ENCODE results near the gene GPT2. TPM values are rescaled to one million over a fixed set of nuclear protein-coding genes. Genes with fewer than 3 reads are reported as not detected.

Gene GPT2
- total RNA-seq, 1 donor from 2014 or later: 21.6 TPM

GRCh38 chr16:46949241-46949892 lies 65.2 kb downstream of the GPT2 start:
- H3K79me2 ChIP-seq (ENCODE audit: low read depth): no peaks in the 10 kb centered on the region
- no peak overlapping the region for H3K27ac Mint-ChIP-seq
- no peak overlapping the region for H3K27ac ChIP-seq
- H3K27me3 ChIP-seq: no peaks in the 10 kb centered on the region
- H3K4me1 Mint-ChIP-seq: no peaks in the 10 kb centered on the region
- no peak overlapping the region for H3K4me3 Mint-ChIP-seq
- no peak for DNase-seq (ENCODE audit: low spot score)
- TF ChIP-seq CTCF (IDR thresholded peaks at IDR 0.05) (no peak), EZH2 (IDR thresholded peaks at IDR 0.05) (no peak), EZH2phosphoT487 (IDR thresholded peaks at IDR 0.05) (no peak)
- no peaks in the 10 kb centered on the region for H3K9me3 Mint-ChIP-seq
- no peak overlapping the region for H3K9ac ChIP-seq
- H3K9me3 ChIP-seq (ENCODE audit: low read depth): no peaks in the 10 kb centered on the region
- peaks cover 2% of the 10 kb centered on the region for H3K36me3 Mint-ChIP-seq
- no peaks in the 10 kb centered on the region for H3K4me1 ChIP-seq
- H4K20me1 ChIP-seq (ENCODE audit: low read depth): no peaks in the 10 kb centered on the region
- no peaks in the 10 kb centered on the region for H3K36me3 ChIP-seq
- H2AFZ ChIP-seq (replicated peaks): no peak overlapping the region
- peaks cover 6% of the 10 kb centered on the region for H3K27me3 Mint-ChIP-seq (ENCODE audit: insufficient read depth, low read depth)
- H3K4me2 ChIP-seq: no peak overlapping the region
- no peaks in the 10 kb centered on the region for H3F3A ChIP-seq (ENCODE audit: low read depth)
- no peak overlapping the region for H3K4me3 ChIP-seq

- Histone ChIP-seq H3K4me2 (no peak overlapping the region), H3F3A (ENCODE audit: low read depth) (peaks cover 2% of the 10 kb centered on the region), H3K9me3 (ENCODE audit: low read depth) (no peaks in the 10 kb centered on the region), H3K4me1 (no peaks in the 10 kb centered on the region), H3K4me3 (no peak overlapping the region), H3K27me3 (no peaks in the 10 kb centered on the region), H2AFZ (replicated peaks) (no peak overlapping the region), H3K79me2 (ENCODE audit: low read depth) (no peaks in the 10 kb centered on the region), H3K27ac (no peak overlapping the region), H4K20me1 (ENCODE audit: low read depth) (no peaks in the 10 kb centered on the region), H3K9ac (no peak overlapping the region), H3K36me3 (no peaks in the 10 kb centered on the region)
- no peaks in the 10 kb centered on the region for H3K4me1 Mint-ChIP-seq
- H3K36me3 Mint-ChIP-seq: peaks cover 4% of the 10 kb centered on the region
- no peak overlapping the region for H3K4me3 Mint-ChIP-seq
- peaks cover 3% of the 10 kb centered on the region for H3K27me3 Mint-ChIP-seq (ENCODE audit: insufficient read depth, low read depth)
- TF ChIP-seq CTCF (IDR thresholded peaks at IDR 0.05) (no peak), EZH2phosphoT487 (IDR thresholded peaks at IDR 0.05) (no peak), EZH2 (IDR thresholded peaks at IDR 0.05) (no peak)
- no peak overlapping the region for H3K27ac Mint-ChIP-seq
- no peaks in the 10 kb centered on the region for H3K9me3 Mint-ChIP-seq
- no peak for DNase-seq (ENCODE audit: low spot score)
Observed at GRCh38 chr16:46950009-46950408, 65.8 kb downstream of the GPT2 start.

GRCh38 chr16:46954562-46954961 lies 70.4 kb downstream of the GPT2 start:
- peaks cover 3% of the 10 kb centered on the region for H4K20me1 ChIP-seq (ENCODE audit: low read depth)
- H3K36me3 ChIP-seq: peaks cover 5% of the 10 kb centered on the region
- no peaks in the 10 kb centered on the region for H3K4me1 Mint-ChIP-seq
- H3K27ac ChIP-seq: no peak overlapping the region
- no peaks in the 10 kb centered on the region for H3K27me3 ChIP-seq
- no peak overlapping the region for H3K4me2 ChIP-seq
- H3K36me3 Mint-ChIP-seq: peaks cover 10% of the 10 kb centered on the region
- no peak overlapping the region for H3K4me3 ChIP-seq
- no peaks in the 10 kb centered on the region for H3K4me1 ChIP-seq
- no peak for DNase-seq (ENCODE audit: low spot score)
- H3K79me2 ChIP-seq (ENCODE audit: low read depth): peaks cover 3% of the 10 kb centered on the region
- H2AFZ ChIP-seq (replicated peaks): no peak overlapping the region
- no peak overlapping the region for H3K27ac Mint-ChIP-seq
- TF ChIP-seq EZH2phosphoT487 (IDR thresholded peaks at IDR 0.05) (no peak), CTCF (IDR thresholded peaks at IDR 0.05) (no peak), EZH2 (IDR thresholded peaks at IDR 0.05) (no peak)
- H3K27me3 Mint-ChIP-seq (ENCODE audit: insufficient read depth, low read depth): peaks cover 3% of the 10 kb centered on the region
- H3K4me3 Mint-ChIP-seq: no peak overlapping the region
- peaks cover 13% of the 10 kb centered on the region for H3F3A ChIP-seq (ENCODE audit: low read depth)
- H3K9me3 ChIP-seq (ENCODE audit: low read depth): no peaks in the 10 kb centered on the region
- no peak overlapping the region for H3K9ac ChIP-seq
- no peaks in the 10 kb centered on the region for H3K9me3 Mint-ChIP-seq

Data from neural progenitor cell (in vitro differentiated cells).